ENCODE results near the gene RNLS.

The RNLS gene

GRCh38 chr10:88411772-88412349, 171.3 kb downstream of the RNLS start:
- TF ChIP-seq MAX (IDR thresholded peaks at IDR 0.05; ENCODE audit: low read depth, low read length) (no peak), CTCF (IDR thresholded peaks at IDR 0.05; ENCODE audit: low read depth, low read length) (no peak), POLR2A (IDR thresholded peaks at IDR 0.05; ENCODE audit: extremely low read depth, insufficient read length) (no peak), MYC (IDR thresholded peaks at IDR 0.05; ENCODE audit: low read depth, low read length) (no peak)
- H3K4me3 ChIP-seq (ENCODE audit: low read depth, low read length), result no peak overlapping the region
- DNase-seq (ENCODE audit: low read depth), result peak; percentile 58

- no peak overlapping the region for H3K4me3 ChIP-seq (ENCODE audit: low read depth, low read length)
- no peak for TF ChIP-seq MYC (IDR thresholded peaks at IDR 0.05; ENCODE audit: low read depth, low read length)
- TF ChIP-seq MAX (IDR thresholded peaks at IDR 0.05; ENCODE audit: low read depth, low read length), result no peak
- TF ChIP-seq CTCF (IDR thresholded peaks at IDR 0.05; ENCODE audit: low read depth, low read length), result no peak
- TF ChIP-seq POLR2A (IDR thresholded peaks at IDR 0.05; ENCODE audit: extremely low read depth, insufficient read length), result no peak
- no peak for DNase-seq (ENCODE audit: low read depth)
Measured at GRCh38 chr10:88409824-88410223, 173.3 kb downstream of the RNLS start.

- DNase-seq (ENCODE audit: low read depth), result no peak
- no peak overlapping the region for H3K4me3 ChIP-seq (ENCODE audit: low read depth, low read length)
- TF ChIP-seq POLR2A (IDR thresholded peaks at IDR 0.05; ENCODE audit: extremely low read depth, insufficient read length) (no peak), MAX (IDR thresholded peaks at IDR 0.05; ENCODE audit: low read depth, low read length) (no peak), MYC (IDR thresholded peaks at IDR 0.05; ENCODE audit: low read depth, low read length) (no peak), CTCF (IDR thresholded peaks at IDR 0.05; ENCODE audit: low read depth, low read length) (no peak)
Measured at GRCh38 chr10:88409236-88409635, 173.9 kb downstream of the RNLS start.

- H3K4me3 ChIP-seq (ENCODE audit: low read depth, low read length), result no peak overlapping the region
- DNase-seq (ENCODE audit: low read depth), result peak; percentile 31
- TF ChIP-seq MYC (IDR thresholded peaks at IDR 0.05; ENCODE audit: low read depth, low read length) (no peak), CTCF (IDR thresholded peaks at IDR 0.05; ENCODE audit: low read depth, low read length) (no peak), POLR2A (IDR thresholded peaks at IDR 0.05; ENCODE audit: extremely low read depth, insufficient read length) (no peak), MAX (IDR thresholded peaks at IDR 0.05; ENCODE audit: low read depth, low read length) (no peak)
Measured at GRCh38 chr10:88408096-88408495, 175.0 kb downstream of the RNLS start.

- no peak overlapping the region for H3K4me3 ChIP-seq (ENCODE audit: low read depth, low read length)
- DNase-seq (ENCODE audit: low read depth), result no peak
- TF ChIP-seq MAX (IDR thresholded peaks at IDR 0.05; ENCODE audit: low read depth, low read length), result no peak
- no peak for TF ChIP-seq MYC (IDR thresholded peaks at IDR 0.05; ENCODE audit: low read depth, low read length)
- no peak for TF ChIP-seq CTCF (IDR thresholded peaks at IDR 0.05; ENCODE audit: low read depth, low read length)
- TF ChIP-seq POLR2A (IDR thresholded peaks at IDR 0.05; ENCODE audit: extremely low read depth, insufficient read length), result no peak
Measured at GRCh38 chr10:88404133-88404532, 179.0 kb downstream of the RNLS start.
